Measurements from ENCODE around the gene PEX11B.

DNA sequence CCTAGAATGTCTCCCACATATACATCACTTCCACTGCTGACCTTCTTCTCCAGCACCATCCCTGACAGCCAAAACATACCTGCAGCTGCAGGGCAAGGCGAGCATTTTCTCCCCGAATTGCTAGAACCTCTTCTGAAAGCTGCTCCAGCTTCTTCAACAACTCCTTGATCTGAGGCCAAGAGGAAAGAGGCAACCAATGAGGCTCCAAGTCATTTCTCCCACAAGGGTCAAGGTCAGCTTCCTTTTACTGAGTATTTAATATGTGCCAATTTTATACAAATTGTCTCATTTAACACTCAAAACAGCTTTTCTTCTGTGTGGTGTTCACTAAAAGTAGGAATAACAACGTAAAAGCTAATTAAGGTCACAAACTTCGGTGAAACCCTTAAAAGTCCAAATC lies 50.3 kb downstream of the PEX11B start:
- no peak for TF ChIP-seq CTCF (IDR thresholded peaks at IDR 0.05 in 4 of 5, conservative IDR thresholded peaks at IDR 0.05 in 1 of 5)
- TF ChIP-seq POLR2A (IDR thresholded peaks at IDR 0.05), result no peak

All from gastrocnemius medialis (tissue), 4 donors.